Measurements from ENCODE around the gene CYP1B1. TPM values are rescaled to one million over a fixed set of nuclear protein-coding genes. Genes with fewer than 3 reads are reported as not detected.
"Not testable (repeated sequence)": the region's sequence is repeated elsewhere in the genome, so short reads cannot be mapped to it uniquely, and the experiment has no call there.

CYP1B1 gene
- total RNA-seq, 1 experiment from 2014 or later: 13.5 TPM

DNA sequence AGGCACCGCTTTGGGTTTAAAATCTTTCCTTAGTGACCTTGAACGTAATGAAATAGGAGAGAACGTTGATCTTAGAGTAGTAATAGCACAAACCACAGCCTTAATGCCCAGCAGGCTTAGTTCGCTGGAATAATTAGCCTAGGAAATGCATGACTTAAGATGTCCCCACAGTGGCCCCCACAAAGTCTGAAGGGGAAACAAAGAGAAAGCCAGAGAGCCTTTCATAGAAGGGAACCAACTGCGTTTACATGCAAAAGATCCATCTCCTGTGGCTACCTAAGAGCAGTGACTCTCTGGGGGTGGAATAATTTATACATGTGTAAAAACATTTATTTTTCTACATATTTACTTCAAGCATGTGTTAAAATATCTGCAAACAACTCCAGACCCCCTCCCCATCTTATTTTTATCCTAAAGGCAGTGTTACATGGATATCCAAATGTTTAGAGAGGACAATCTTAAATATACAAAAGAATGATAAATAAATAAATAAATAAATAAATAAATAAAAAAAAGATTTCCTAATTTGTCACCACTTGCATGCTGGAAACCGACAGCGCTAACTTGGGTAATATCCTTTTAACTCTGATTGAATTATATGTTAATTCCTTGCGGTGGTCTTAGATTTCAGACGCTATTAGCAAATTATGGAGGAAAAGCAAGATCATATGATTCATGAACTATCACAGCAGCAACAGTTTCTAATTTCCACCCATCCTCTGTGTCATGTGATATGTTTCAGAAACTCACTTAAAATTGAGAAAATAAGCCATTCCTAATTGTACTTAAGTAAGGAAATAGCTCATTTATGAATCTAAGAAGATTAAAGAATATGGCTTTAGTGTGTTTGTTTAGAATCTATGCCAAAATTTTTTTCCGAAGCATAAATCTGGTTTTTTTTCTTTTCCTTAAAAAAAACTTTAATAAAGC lies 23.4 kb upstream of the CYP1B1 start:
- DNase-seq (ENCODE audit: low spot score): no peak

DNA sequence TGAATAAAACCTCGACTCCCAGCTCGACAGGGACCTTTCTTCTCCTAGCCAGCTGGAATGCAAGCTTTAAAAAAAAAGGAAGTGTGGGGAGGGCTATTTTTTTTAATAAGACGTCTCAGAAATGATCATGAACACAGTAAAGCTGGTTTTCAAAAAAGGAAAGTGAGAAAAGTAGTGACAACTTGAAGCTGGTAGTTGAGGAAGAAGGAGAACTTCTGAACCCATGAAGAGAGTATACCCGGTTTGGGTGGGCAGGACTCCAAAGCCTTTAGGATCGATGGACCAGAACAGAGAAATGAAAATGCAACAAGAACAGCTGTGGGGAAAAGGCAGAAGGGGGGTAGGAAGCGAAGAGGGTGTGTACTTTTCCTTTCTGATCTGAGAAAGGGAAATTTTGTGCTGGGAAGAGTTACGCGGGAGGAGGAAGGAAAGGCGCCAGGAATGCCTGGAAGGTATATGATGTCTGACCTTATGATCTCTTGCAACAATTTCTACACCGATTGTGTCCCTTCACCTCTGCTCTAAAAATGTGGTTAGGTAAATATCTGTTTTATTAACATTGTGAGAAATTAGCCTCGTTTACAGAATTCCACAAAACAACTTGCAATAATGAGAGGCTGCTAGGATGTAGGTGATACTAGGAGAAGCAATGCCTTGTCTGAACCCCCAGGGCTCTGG lies 22.6 kb upstream of the CYP1B1 start:
- DNase-seq (ENCODE audit: low spot score): no peak

DNA sequence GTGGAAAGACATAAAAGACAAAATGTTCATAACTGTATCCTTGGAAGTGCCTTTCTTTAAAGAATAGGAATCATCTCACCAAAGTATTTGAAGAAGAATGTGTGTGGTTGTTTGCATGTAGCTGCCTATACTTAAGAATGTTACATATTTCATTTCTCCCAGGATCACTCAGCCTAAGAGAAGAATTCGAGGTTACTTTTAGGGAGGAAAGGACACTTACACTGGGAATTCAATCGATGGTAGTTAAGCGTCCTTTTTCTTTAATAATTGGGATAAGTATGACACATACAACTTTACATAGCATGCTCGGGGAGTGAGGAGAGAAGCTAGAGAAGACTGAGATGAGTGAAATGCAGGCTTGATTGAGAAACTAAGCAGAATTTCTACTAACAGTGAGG lies 22.0 kb upstream of the CYP1B1 start:
- DNase-seq (ENCODE audit: low spot score): no peak

DNA sequence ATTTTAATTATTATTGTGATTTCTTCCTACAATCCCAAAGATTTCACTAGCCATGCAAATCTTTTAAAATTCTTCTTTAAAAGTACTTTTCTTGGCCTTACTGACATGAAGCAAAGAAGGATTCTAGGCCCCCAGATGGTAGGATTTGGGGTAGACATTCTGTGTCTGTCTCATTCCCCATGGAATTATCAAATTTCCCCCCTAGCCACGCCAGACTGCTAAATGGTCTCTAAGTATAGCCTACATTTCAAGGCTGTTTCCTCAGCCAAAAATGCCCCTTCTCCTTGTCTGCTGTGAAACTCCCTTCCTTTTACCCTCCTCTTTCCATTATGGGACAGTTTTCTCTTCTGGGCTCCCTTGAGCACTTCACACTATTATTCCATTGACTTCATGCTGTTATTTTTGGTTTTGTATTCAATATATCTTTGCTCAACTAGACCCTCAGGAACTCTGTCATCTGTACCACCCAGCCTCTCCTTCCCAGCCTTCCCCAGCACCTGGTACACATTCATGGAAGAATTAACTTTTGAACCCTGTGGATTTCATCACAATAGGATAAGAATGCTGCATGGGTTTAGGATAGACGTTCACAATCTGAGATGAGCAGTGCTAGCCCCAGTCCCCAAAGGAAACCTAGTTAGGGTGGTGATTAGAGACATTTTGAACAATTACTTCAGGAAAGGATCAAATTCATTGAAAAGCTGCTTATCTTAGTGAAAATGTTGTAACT lies 21.5 kb upstream of the CYP1B1 start:
- DNase-seq (ENCODE audit: low spot score): no peak

DNA sequence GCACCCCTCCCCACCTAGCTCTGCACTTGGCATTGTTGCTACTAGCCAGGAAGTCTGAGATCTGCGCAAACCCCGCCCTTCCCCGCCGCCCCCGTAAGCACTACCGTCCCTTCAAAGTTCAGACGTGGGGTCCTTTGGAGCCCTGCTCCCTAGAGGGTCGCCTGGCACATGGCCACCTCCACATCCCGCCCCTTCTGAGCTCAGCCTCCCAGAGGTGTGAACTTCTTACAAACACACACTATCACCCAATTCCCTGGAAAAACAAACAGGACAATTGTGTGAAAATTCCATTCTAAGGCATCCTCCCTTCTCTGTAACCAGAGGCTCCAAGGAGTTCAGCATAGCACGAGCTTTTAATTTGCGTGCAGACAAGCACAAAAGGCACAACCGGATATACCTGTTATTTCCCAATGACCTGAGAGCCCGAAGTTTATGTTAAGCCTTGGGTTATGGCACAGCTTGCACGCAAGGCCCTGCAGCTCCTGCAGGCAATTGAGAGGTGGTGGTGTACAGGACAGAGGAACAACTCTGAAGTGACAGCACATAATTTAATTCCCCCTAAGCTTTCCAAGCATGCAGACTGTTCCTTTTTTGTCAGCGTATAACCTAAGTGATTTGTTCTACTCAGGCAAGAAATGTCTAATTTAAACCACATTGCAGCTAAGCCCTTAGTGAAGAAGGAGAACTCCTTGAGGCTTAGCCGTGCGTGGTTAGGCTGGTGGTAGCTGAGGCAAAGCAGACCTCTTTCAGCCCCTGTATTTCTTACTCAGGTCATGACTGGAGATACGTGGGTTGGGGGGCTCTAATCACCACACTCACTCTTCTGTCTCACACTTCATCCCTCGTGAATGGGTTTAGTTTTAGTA lies 20.3 kb upstream of the CYP1B1 start:
- DNase-seq (ENCODE audit: low spot score): peak; percentile 98

DNA sequence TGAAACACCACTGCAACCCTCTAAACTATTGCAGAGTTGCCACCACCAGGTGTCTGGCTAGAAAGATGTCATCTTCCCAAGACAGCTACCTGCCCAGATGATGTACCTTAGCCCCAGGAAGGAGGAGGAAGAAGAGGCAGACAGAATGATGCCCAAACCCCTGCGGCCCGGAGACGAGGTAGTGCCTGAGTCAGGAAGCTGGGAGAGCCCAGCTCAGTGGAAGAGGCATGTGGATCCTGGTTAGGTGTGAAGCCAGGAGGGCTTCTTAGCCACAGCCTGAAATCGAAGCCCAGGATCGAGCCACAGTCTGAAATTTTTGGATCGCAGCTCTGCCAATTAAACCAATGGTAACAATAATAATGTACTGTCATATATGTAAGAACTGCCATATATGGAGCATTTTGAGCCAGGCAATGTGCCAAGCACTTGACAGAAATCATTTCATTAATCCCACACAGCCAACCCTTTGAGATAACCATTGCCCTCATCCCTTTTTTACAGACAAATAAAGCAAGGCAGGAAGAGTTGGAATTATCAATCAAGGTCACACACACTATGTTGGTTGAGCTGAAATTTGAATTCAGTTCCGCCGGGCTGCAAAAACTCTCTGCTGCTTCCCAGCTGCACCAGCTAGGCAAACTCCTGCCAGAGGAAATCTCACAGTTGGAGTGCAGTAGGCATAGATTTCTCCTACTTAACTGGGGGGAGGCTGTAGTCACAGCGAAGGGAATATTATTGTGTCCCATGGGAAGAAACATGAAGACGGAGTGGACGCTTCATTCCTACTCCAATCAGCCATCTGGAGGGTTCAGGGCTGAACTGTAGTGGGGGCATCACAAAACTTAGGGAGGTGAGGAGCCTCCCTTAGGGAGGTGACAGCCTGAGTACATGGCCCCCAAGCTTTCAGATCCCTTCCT lies 19.4 kb upstream of the CYP1B1 start:
- DNase-seq (ENCODE audit: low spot score): no peak

DNA sequence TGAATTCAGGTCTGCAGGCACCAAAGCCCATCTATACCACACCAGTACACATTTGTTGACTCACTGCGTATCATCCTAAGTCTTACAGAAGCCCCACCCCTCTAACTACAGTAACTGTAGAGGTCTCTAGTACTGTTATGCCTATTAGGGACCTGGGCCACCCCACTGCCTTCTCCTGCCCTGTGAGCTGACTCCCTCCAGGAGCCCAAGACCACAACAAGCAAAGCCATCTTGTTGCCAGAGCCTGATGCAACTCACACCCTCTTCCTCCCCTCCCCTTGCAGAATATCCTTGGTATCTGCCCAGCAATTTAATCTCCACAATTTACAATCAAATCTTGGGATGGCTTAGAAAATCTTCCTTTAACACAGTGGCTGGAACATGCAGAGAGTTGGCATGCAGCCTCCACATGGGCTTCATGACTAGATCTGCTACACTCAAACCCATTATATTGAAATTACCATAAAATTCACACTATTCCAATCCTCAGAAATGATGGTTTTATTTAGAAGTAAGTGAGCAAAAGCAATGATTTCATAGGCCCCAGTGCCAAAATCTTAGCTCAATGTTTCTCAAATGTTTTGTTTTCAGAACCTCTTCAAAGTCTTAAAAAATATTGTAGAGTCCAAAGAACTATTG lies 17.7 kb upstream of the CYP1B1 start:
- no peak for DNase-seq (ENCODE audit: low spot score)

DNA sequence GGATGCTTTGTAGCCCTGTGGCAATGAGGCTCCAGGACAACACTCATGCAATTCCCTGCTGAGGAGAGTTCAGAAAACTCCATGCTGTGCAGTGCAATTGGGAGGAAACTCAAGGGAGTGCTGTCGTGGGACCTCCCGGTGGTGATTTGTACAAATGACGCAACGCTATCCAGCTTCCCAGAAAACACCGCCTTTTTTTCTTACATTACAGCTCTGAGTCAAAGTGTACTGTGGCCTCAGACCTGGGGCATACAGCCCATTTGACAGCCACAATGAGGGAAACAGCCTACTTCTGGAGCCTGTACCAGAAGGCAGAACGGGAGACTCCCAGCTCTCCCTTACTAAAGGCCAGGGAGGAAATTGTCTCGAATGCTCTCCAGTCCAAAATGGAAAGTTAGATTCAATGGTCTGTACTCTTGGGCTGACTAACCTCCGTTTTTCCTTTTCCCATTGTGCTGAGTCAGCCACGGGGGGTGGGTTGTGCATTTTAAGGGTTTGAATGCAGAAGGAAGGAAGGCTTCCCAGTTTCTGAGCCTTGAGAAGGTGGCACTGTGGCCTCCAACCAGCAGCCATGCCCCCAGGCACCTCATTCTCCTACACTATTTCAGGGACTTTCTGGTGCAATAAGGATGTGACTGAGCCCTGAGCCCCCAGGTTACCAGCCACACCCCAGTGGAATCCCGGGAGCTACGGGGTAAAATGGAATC lies 16.4 kb upstream of the CYP1B1 start:
- DNase-seq (ENCODE audit: low spot score): no peak

DNA sequence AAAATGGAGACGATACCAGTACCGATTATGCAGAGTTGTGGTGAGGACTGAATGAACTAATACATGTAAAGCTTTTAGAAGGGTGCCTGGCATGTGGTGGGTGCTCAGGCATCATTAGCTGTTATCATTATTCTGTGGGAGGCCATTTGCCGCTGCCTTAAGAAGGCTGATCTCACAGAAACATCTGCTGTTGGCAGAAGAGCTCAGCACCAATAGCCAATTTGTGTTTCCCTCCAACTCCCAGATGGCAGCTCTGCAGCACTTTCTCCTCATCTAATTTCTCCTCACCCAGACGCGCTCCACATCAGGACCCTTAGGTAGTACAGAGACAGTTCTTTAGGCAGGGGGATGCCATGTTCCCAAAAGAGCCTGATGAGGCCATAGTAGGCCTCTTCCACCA lies 15.8 kb upstream of the CYP1B1 start:
- no peak for DNase-seq (ENCODE audit: low spot score)

DNA sequence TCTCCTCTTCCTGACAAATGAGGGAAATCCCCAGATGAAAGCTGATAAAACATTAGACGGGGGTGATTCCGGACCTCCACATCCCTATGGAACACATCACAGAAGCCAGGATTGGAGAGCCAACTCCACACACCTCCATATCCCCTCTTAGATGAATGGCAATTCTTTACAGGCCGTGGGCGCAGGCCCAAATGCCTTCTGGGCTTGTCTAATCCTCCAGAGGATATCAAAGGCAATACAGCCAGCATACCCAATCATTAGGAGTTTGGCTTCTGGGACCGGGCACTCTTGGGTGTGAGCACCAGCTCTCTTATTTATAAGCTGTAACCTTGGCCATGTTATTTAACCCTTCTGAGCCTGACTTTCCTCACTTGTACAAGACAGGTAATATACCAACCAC lies 15.0 kb upstream of the CYP1B1 start:
- DNase-seq (ENCODE audit: low spot score): no peak

DNA sequence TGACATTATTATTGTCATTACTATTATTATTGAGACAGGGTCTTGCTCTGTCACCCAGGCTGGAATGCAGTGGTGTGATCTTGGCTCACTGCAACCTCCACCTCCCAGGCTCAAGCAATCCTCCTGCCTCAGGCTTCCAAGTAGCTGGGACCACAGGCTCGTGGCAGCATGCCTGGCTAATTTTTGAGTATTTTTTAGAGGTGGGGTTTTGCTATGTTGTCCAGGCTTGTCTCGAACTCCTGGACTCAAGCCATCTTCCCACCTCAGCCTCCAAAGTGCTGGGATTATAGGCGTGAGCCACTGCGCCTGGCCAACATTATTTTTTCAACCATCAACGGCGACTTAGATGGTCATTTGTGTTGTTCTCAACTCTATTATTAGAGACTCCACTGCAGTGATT lies 14.3 kb upstream of the CYP1B1 start:
- DNase-seq (ENCODE audit: low spot score): not testable (repeated sequence)

DNA sequence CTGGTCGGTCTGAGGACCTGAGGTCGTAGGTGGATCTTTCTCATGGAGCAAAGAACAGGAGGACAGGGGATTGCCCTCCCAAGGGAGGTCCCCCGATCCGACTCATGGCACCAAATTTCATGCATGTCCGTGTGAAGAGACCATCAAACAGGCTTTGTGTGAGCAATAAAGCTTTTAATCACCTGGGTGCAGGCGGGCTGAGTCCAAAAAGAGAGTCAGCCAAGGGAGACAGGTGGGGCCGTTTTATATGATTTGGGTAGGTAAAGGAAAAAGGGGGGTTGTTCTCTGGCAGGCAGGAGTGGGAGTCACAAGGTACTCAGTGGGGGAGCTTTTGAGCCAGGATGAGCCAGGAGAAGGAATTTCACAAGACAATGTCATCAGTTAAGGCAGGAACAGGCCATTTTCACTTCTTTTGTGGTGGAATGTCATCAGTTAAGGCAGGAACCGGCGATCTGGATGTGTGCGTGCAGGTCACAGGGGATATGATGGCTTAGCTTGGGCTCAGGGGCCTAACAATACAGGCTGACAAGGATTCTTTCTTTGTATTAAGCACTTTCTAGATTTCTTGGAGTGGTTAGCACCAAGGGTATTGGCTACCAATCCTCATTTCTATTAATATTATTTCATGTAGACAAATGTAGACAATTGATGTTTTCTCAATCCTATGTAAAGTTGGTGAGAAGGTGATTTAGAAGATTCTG lies 10.2 kb upstream of the CYP1B1 start:
- not testable (repeated sequence) for DNase-seq (ENCODE audit: low spot score)

DNA sequence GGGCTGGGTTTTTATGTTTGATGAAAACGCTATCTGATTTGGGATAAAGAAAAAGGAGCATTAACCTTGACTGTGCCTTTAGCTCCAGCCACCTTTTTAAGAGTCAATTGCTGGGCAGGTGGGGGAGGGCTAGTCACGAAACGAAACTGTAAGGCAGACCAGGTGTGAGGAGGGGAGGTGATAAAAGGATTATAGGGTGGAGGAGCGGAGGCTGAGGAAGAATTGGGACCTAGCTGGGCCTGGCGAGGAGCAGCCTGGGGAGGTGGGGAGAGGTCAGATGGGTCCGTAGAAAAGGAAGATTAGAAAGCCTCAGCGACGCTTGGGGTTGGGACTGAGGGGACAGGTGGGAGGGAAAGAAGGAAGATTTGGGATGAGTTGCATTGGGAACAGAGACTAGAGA lies 8.6 kb upstream of the CYP1B1 start:
- DNase-seq (ENCODE audit: low spot score): not testable (repeated sequence)

DNA sequence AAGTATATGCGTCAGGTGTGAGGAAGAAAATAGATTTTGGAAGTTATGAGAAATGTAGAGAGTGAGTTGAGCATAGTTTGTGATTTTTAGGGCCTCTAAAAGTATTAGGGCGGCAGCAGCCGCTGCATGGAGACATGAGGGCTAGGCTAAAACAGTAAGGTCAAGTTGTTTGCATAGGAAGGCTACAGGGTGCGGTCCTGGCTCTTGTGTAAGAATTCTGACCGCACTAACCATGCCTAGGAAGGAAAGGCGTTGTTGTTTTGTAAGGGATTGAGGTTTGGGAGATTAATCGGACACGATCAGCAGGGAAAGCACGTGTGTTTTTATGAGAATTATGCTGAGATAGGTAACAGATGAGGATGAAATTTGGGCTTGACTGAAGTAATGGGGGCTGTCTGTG lies 6.8 kb upstream of the CYP1B1 start:
- not testable (repeated sequence) for DNase-seq (ENCODE audit: low spot score)

DNA sequence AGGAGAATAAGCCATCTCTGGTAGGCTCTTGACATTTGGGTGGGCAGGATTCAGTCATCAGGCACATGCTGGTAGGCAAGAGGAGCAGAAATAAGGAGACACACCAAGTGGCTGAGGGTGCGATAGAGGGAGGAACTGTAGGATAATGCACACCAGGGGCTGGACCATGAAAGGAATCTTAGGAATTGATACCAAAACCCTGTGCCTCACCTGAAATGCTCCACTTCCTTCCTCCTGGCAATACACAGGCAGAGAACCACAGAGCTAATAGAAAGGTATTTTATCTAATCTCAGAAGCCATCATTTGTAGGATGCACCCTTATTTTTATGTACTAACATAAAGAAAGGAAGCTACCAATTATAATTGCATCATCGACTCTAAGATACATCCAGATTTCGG lies 4.4 kb upstream of the CYP1B1 start:
- no peak for DNase-seq (ENCODE audit: low spot score)

DNA sequence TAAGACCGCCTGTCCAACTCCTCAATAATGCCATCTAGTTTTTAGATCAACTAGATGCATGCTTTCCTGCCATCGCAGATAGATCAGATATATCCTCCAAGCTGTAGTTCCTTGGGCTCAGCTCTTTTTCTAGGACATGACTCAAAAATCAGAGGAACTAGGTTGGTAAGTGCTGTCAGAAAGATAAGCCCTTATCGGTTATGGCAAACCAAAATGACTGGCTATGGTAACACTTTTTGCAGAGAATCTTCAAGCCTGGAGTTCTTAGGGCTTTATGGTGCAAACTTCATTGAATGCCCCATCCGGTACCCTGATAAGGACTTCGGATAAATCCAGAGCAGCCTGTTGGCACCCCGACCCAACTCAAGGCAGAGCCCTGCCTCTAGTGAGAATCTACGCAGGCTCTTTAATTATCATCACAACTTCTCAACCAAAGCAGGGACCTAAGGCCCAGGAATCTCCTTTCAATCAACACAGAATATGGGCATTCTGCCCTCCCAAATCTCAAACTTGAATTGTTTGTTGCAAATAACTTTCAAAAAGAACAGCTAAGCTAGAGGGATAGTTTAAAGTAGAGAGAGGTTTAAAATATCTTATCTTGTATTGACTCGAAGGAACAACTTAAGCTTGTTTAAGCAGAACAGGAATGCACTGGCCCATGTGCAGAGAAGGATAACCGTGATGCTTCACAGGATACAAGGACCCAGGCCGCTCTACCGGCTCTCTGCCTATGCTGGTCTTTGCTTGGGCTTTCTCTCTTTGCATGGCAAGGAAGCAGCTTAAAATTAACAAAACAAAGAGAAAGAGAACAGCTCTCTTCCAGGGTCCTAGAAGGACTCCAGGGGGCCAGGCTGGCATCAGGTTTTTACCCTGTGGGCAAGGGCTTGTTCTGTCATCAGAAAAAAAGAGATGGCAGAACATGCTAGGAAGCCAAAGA lies 3.4 kb upstream of the CYP1B1 start:
- no peak for DNase-seq (ENCODE audit: low spot score)

DNA sequence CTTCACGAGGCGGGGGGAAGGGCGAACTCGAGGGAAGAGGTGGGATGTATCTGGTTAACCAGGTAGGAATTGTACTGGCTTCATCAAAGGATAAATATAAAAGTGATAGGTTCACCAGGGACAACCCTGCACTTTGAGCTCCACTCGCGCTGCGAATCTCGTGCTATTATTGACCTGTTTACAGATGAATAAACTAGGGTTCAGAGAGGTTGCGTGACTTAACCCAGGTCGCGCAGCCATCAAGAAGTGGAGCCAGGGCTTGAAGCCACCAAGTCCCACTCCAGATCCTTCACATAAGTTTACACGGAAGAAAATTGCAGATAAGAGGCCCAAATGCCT lies 1.4 kb upstream of the CYP1B1 start:
- no peak for DNase-seq (ENCODE audit: low spot score)
